B cell (primary cell): ENCODE results near the gene GAPT. TPM values are rescaled to one million over a fixed set of nuclear protein-coding genes. Genes with fewer than 3 reads are reported as not detected.

Experiments used
- ATAC-seq: fragments of 200-7000 bp; cut with Tn5 transposase; one replicate; pipeline ENCODE4 v1.10.0; 2021; ENCODE audit warnings: low read depth, mild to moderate bottlenecking, moderate number of reproducible peaks, moderate library complexity
- CTCF ChIA-PET: fragments of 350-600 bp; sonication (Branson Sonifier 250); formaldehyde crosslinking; loops from one replicate; lab custom pipeline; 2021; ENCODE audit warnings: antibody characterized with exemption, inconsistent platforms; lab: Charles Lee
- POLR2A ChIA-PET: fragments of 350-600 bp; sonication (Branson Sonifier 250); formaldehyde crosslinking; loops from one replicate; lab custom pipeline; 2021; ENCODE audit warnings: antibody characterized with exemption; lab: Charles Lee
- DNase-seq: peaks from one replicate; pipeline ENCODE4 v3.0.0; 2013
- H2AFZ ChIP-seq: 2 replicates; pipeline ENCODE4 v1.6.1; 2012; ENCODE audit warnings: mild to moderate bottlenecking, low read depth, low read length; ENCODE audit not compliant: insufficient read depth, poor library complexity, severe bottlenecking
- H3K27ac ChIP-seq, 2 donors: 1 replicate in 1 of 2; 2 replicates in 1 of 2; pipeline ENCODE4 v1.5.1; 2012 to 2013; ENCODE audit warnings: low read length in 2 of 2, mild to moderate bottlenecking in 2 of 2, moderate library complexity in 1 of 2
- H3K27me3 ChIP-seq, 4 experiments: fragments of 200-600 bp in 1 of 4; sonication (generic) in 1 of 4; replicated peaks in 1 of 4; 1 replicate in 2 of 4; 2 replicates in 2 of 4; pipeline versions ENCODE4 v1.6.1 to v1.7.0; 2013 to 2016; ENCODE audit warnings: low read length in 3 of 4, mild to moderate bottlenecking in 2 of 4, mixed read lengths in 1 of 4, moderate library complexity in 1 of 4; ENCODE audit not compliant: insufficient read depth in 4 of 4, control insufficient read depth in 3 of 4; ENCODE audit errors: control extremely low read depth in 1 of 4
- H3K36me3 ChIP-seq, 2 experiments: replicated peaks in 1 of 2; 1 replicate in 1 of 2; 2 replicates in 1 of 2; pipeline versions ENCODE4 v1.6.1 to v1.7.1; 2013; ENCODE audit warnings: low read length in 1 of 2; ENCODE audit not compliant: insufficient read depth in 2 of 2, control insufficient read depth in 1 of 2; ENCODE audit errors: control extremely low read depth in 1 of 2, extremely low read depth in 1 of 2
- H3K4me1 ChIP-seq, 2 donors: fragments of 200-600 bp in 1 of 2; sonication (generic) in 1 of 2; 1 replicate in 1 of 2; 2 replicates in 1 of 2; pipeline versions ENCODE4 v1.5.1 to v1.6.1; 2013 to 2017; ENCODE audit warnings: low read length in 2 of 2; ENCODE audit not compliant: control insufficient read depth in 2 of 2, insufficient read depth in 2 of 2
- H3K4me2 ChIP-seq: replicated peaks from 2 replicates; pipeline ENCODE3; 2012; ENCODE audit warnings: mild to moderate bottlenecking, low read depth, low read length; ENCODE audit not compliant: poor library complexity, severe bottlenecking
- H3K4me3 ChIP-seq, 5 experiments: fragments of 200-600 bp in 1 of 5; sonication (generic) in 1 of 5; 1 replicate in 3 of 5; 2 replicates in 2 of 5; pipeline versions ENCODE4 v1.5.1 to v1.7.0; 2011 to 2016; ENCODE audit warnings: low read length in 4 of 5, mild to moderate bottlenecking in 4 of 5, low read depth in 2 of 5, control low read depth in 1 of 5, moderate library complexity in 1 of 5; ENCODE audit not compliant: insufficient read depth in 1 of 5; ENCODE audit errors: control extremely low read depth in 1 of 5, extremely low read depth in 1 of 5
- H3K79me2 ChIP-seq: fragments of 200-600 bp; sonication (generic); one replicate; pipeline ENCODE4 v1.6.0; 2016; ENCODE audit warnings: low read length; ENCODE audit not compliant: control insufficient read depth, insufficient read depth
- H3K9ac ChIP-seq: fragments of 200-600 bp; sonication (generic); 2 replicates; pipeline ENCODE4 v1.6.1; 2017; ENCODE audit warnings: mild to moderate bottlenecking, low read length, moderate library complexity
- H3K9me3 ChIP-seq, 3 donors: one replicate each; pipeline versions ENCODE4 v1.6.1 to v1.7.1; 2013; ENCODE audit warnings: low read length in 2 of 3; ENCODE audit not compliant: control insufficient read depth in 2 of 3, insufficient read depth in 1 of 3; ENCODE audit errors: control extremely low read depth in 1 of 3
- H4K20me1 ChIP-seq: 2 replicates; pipeline ENCODE4 v1.6.0; 2012; ENCODE audit warnings: mild to moderate bottlenecking, low read length; ENCODE audit not compliant: insufficient read depth, control insufficient read depth, poor library complexity, severe bottlenecking
- H3K27ac Mint-ChIP-seq: one replicate; pipeline ENCODE4 v1.8.0; 2021; ENCODE audit warnings: mixed read lengths
- H3K27me3 Mint-ChIP-seq: one replicate; pipeline ENCODE4 v1.8.0; 2021; ENCODE audit warnings: mixed read lengths
- H3K4me1 Mint-ChIP-seq: one replicate; pipeline ENCODE4 v1.8.0; 2021; ENCODE audit warnings: mixed read lengths
- H3K4me3 Mint-ChIP-seq: one replicate; pipeline ENCODE4 v1.8.0; 2021; ENCODE audit warnings: mixed read lengths
- H3K9me3 Mint-ChIP-seq: one replicate; pipeline ENCODE4 v1.8.0; 2022; ENCODE audit warnings: mixed read lengths; ENCODE audit not compliant: insufficient read depth
- CTCF ChIP-seq: fragments of 200-600 bp; IDR thresholded peaks from one replicate; pipeline ENCODE4 v1.8.0; 2022; ENCODE audit warnings: antibody characterized with exemption, mild to moderate bottlenecking
- EZH2 ChIP-seq: IDR thresholded peaks from 2 replicates; pipeline ENCODE4 v1.6.1; 2012; ENCODE audit warnings: borderline replicate concordance, low read depth, mild to moderate bottlenecking, moderate library complexity, low read length; ENCODE audit not compliant: insufficient read depth, poor library complexity, severe bottlenecking
- WGBS: methylation state at CpG from one replicate; pipeline ENCODE4 v1.1.5; 2013; ENCODE audit warnings: missing lambda C conversion rate; ENCODE audit not compliant: insufficient coverage; 5-methylcytosine and 5-hydroxymethylcytosine counted together
- intact Hi-C: fragments of 100-400 bp; cut with micrococcal nuclease; formaldehyde crosslinking; loops from one replicate; pipeline ENCODE4 v1.10.0; 2022
- polyA plus RNA-seq: library from polyadenylated mRNA; depleted of rRNA; stranded (reverse); fragments of >200 nt; gene quantifications from 2 replicates; pipeline ENCODE4 v1.2.3, GENCODE V29; 2012
- total RNA-seq, 2 donors: library from RNA; stranded (reverse); fragments of 120-200 nt in 1 of 2; gene quantifications; 1 replicate in 1 of 2; 2 replicates in 1 of 2; pipeline versions ENCODE4 v1.2.3 to v1.2.4, GENCODE V29; 2013 to 2022

The GAPT gene
- total and polyA plus RNA-seq, 2 donors (not counting 1 experiment from before 2014, with no cell fraction given) = 51.3 to 69.0 TPM

GRCh38 chr5:58496488-58496887 is 5.3 kb downstream of the GAPT start:
- H3K27ac Mint-ChIP-seq = peak overlapping the region; percentile 77
- no peak for ATAC-seq
- peaks cover 84% of the 10 kb centered on the region for H3K4me1 Mint-ChIP-seq
- Histone ChIP-seq H3K27ac (peak overlapping the region in 1 of 2 donors; percentile 75), H3K36me3 (peaks cover 18 to 48% of the 10 kb centered on the region in 2 experiments), H3K79me2 (peaks cover 77% of the 10 kb centered on the region), H3K4me2 (peak overlapping the region; percentile 2), H3K4me1 (peaks cover 63 to 81% of the 10 kb centered on the region in 2 donors), H3K4me3 (no peak overlapping the region), H3K9me3 (peaks cover 0 to 8% (median 4%) of the 10 kb centered on the region in 3 donors), H4K20me1 (no peaks in the 10 kb centered on the region), H3K27me3 (no peaks in the 10 kb centered on the region), H2AFZ (no peak overlapping the region), H3K9ac (no peak overlapping the region)
- peaks cover 2% of the 10 kb centered on the region for H3K9me3 Mint-ChIP-seq
- no peak for TF ChIP-seq EZH2
- TF ChIP-seq CTCF = no peak
- WGBS = 97% methylated on average over 3 of the region's 3 CpGs
- H3K4me3 Mint-ChIP-seq = no peak overlapping the region
- DNase-seq = no peak
- ChIA-PET CTCF (interaction anchor here (0.7 to 1.9 kb wide), 4 partner anchors 10 to 86 kb away, joined by 3 to 6 read pairs (median 3); partner anchors contain the start of gene RAB3C), POLR2A (no interaction called here)
- H3K27me3 Mint-ChIP-seq = no peaks in the 10 kb centered on the region
- intact Hi-C loops = loop anchor here (10.0 kb wide), 1 partner anchor 1308 kb away; no protein-coding TSS in a partner anchor

GRCh38 chr5:58497386-58497785 is 6.2 kb downstream of the GAPT start:
- peak overlapping the region; percentile 65 for H3K4me2 ChIP-seq
- H3K27me3 Mint-ChIP-seq = no peaks in the 10 kb centered on the region
- peak overlapping the region; percentile 88 for H3K27ac Mint-ChIP-seq
- H3K27ac ChIP-seq = peak overlapping the region; percentile 22 to 75
- H3K27me3 ChIP-seq = no peaks in the 10 kb centered on the region
- peak overlapping the region; percentile 44 for H3K4me3 Mint-ChIP-seq
- peaks cover 70 to 89% of the 10 kb centered on the region in 2 donors for H3K4me1 ChIP-seq
- ChIA-PET CTCF (interaction anchor here (1.2 to 1.9 kb wide), 3 partner anchors 19 to 85 kb away, joined by 3 to 6 read pairs (median 4); partner anchors contain the start of gene RAB3C), POLR2A (no interaction called here)
- no peak overlapping the region for H2AFZ ChIP-seq
- intact Hi-C loops = loop anchor here (10.0 kb wide), 1 partner anchor 1307 kb away; no protein-coding TSS in a partner anchor
- peaks cover 2% of the 10 kb centered on the region for H3K9me3 Mint-ChIP-seq
- H3K36me3 ChIP-seq = peaks cover 21 to 48% of the 10 kb centered on the region in 2 experiments
- no peaks in the 10 kb centered on the region for H4K20me1 ChIP-seq
- H3K9me3 ChIP-seq = peaks cover 0 to 8% (median 4%) of the 10 kb centered on the region in 3 donors
- WGBS = 75% methylated on average over 4 of the region's 5 CpGs
- no peak for ATAC-seq
- H3K4me3 ChIP-seq = no peak overlapping the region
- H3K9ac ChIP-seq = no peak overlapping the region
- no peak for TF ChIP-seq CTCF
- TF ChIP-seq EZH2 = no peak
- H3K4me1 Mint-ChIP-seq = peaks cover 90% of the 10 kb centered on the region
- H3K79me2 ChIP-seq = peaks cover 77% of the 10 kb centered on the region
- DNase-seq = no peak
